GM19395 (cell line): ENCODE measurements around the gene MPRIP.
"Not testable (repeated sequence)": the region's sequence is repeated elsewhere in the genome, so short reads cannot be mapped to it uniquely, and the experiment has no call there.

ENCODE experiments used
- ATAC-seq: cut with Tn5 transposase; IDR thresholded peaks from one replicate; pipeline ENCODE4 v1.9.1; 2021; ENCODE audit warnings: mild to moderate bottlenecking, moderate library complexity; ENCODE audit not compliant: unreplicated experiment

Gene MPRIP

DNA sequence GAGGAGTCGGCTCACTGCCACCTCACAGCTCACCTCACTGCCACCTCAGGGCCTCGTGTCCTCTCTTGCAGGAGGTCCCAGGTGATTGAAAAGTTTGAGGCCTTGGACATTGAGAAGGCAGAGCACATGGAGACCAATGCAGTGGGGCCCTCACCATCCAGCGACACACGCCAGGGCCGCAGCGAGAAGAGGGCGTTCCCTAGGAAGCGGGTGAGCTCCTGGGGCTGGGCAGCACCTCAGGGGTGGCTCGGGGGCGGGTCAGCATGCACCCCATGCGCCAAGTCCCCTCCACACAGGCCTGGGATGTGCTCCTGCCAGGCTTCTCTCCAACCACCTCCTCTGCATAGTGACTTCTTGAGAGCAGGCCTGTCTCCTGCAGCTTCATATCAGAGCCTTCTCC is 100.3 kb downstream of the MPRIP start:
- ATAC-seq: no peak

GRCh38 chr17:17143501-17143900 is 101.2 kb downstream of the MPRIP start:
- ATAC-seq: no peak

GRCh38 chr17:17144061-17144460 is 101.8 kb downstream of the MPRIP start:
- ATAC-seq: no peak

DNA sequence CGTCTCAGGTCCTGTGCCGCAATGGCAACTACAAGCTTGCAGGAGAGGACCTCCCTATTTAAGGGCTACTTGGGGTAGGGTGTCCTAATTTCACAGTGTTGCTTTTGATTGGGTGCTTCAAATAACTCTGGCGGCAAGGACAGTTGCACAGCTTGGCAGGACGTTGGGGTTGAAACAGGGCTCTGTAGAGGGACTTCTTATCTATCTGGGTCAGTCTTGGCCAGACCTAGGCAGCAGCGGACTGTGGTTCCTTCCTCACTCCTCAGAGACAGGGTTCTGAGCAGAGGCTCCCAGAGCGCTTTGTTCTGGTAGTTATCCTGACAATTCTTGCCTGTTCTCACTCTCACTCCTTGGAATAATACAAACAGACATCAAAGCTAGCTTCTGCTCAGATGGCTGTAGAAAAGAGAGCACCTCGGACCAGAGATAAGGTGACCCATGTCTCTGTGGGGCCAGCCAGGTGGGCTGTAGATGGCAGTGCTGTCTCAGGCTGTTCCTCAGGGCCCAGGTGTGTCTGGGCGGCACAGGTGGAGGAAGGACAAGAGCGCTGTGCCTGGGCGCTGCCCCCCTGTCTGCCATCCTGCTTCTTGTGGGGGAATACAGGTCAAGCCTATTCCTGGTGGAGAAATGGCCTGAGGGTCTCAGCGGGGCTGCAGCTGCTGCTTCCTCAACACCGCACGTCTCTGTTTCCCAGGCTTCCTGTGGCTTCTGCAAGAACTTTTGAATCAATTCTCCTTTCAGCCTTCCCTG is 102.8 kb downstream of the MPRIP start:
- no peak for ATAC-seq

DNA sequence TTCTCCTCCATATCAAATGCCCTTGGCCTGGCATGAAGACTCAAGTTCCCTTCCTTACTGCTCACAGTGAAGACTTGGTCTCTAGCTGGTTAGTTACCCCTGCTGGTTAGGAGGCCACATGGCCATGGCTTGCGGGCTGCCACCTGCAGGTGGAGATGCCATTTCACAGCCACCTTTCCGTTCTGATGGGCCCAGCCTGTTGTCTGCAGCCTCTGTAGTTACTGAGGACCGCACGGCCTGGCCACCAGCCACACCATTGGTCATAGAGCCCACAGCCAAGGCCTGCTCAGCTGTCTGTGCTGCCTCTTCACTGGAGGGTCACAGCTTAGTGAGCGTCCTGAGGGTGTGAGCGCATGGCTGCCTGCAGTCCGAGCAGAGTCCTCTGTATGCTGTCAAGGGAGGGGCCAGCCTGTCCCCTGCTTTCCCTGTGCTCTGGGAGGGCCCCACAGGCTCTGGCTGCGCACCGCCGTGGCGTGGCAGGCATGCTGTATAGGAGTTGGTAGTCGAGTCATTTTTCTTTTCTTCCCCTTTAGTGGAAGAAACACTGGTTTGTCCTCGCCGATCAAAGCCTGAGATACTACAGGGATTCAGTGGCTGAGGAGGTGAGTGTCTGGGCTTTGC is 104.6 kb downstream of the MPRIP start:
- ATAC-seq: no peak

DNA sequence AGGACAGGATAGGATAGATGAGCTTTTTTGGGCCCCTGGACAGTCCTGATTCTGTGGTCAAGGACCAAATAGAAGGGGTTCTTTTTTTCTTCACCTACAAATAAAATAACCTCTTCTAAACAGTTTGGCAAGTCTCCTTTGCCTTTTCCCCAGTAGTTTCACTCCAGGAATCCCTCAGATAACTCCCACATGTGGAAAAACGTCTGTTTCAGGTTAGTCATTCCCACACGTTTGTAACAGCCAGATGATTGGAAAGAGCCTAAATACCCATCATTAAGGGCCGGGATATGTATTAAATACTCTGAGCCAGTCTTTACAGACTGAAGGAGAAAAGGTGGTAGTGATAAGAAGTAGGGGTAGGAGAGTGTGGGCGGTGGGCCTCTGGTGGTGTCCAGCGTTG is 105.6 kb downstream of the MPRIP start:
- ATAC-seq: no peak

GRCh38 chr17:17149520-17150447 is 107.5 kb downstream of the MPRIP start:
- no peak for ATAC-seq

GRCh38 chr17:17150448-17150800 is 108.2 kb downstream of the MPRIP start:
- no peak for ATAC-seq

GRCh38 chr17:17151055-17151454 is 108.8 kb downstream of the MPRIP start:
- ATAC-seq: no peak

- no peak for ATAC-seq
Measured at GRCh38 chr17:17151541-17151940, 109.3 kb downstream of the MPRIP start.

DNA sequence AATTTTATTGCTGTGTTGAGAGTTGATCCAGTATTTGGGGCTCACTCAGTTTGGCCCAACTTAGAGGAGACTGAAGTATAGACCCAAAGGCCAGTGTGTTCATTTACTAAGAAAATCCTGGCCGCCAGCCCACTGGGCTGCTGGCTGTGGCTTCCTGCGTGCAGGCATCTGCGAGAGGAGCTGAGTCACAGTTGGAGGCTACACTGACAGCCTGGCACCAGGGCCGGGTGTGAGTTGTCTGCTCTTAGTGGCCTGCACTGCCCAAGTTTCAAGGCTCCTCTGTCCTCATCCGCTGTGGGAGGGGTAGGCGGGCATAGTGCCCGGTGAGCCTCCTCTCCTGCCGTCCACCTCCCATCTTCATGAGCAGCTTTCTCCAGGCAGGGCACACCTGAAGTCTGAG is 109.7 kb downstream of the MPRIP start:
- ATAC-seq: no peak

DNA sequence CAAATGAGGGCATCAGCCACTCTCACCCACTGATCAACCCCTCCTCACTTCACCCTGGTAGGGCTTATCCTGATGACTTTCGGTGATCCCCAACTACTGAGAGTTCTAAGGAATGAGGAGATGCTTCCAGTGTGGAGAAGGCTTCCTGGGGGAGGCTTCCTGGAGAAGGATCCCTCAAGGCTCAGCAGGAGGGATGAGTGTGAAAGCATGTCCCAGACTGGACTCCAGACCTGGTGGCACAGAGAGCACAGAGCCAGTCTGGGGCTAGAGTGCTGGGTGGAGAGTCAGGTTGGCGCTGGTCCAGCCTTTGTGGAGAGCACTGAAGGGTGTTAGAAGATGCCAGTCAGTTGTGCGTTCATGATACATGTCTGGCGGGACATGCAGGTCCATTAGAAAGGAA is 110.1 kb downstream of the MPRIP start:
- ATAC-seq: no peak

DNA sequence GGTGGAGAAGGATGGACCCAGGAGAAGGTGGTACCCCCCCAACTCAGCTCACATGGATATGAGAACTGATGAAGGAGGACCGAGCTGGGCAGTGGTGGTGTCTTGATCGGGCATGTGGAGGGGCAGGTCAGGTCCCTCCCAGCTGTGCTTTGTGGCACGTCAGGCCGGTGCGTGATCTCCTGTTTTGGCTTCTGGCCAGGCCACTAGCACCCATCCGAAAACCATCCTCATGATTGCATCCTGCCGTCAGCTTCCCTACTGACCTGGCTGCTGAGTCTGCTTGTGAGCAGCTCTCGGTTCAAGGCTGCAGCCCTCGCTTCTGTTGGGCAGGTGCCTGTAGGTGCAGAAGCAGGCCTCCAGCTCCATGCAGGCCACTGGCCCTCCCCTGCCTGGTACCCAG is 110.8 kb downstream of the MPRIP start:
- ATAC-seq: no peak

- ATAC-seq: no peak
Measured at GRCh38 chr17:17153709-17154108, 111.5 kb downstream of the MPRIP start.

DNA sequence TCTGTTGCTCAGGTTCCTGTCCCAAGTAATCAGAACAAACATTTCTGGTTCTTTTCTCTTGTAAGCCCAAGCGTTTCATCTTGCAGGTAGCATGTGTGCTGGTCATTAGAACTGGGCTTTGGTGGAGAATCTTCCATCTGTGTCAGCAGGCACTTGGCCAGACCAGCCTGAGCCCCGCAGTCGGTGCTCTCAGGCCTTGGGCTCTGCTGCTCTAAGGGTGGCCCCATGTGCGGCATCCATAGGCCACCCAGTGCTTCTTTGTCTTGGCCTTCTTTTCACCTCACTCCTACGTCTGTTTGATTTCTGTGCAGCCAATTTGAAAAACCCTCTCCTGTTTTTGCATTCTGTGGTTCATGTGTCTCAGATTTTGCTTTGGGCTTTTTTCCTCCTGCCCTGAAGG is 112.3 kb downstream of the MPRIP start:
- no peak for ATAC-seq

GRCh38 chr17:17154981-17155380 is 112.7 kb downstream of the MPRIP start:
- ATAC-seq: no peak

DNA sequence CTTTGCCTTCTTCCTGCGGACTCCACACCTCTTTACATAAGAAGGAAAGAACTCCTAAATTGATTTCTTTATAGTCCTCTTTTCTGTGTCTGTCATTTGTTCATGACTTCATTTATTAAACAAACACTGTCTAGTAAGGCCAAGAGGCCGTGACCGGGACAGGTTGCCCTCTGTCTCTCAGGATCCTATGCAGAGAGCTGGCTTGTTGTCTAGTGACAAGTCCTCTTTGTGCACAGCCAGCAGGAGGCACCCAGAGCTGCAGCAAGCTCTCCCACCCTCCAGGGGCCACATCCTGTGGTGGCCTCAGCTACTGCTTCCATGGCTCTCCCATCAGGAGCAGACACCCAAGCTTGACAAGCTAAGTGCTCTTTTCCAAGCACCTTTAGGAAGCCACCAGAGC is 113.3 kb downstream of the MPRIP start:
- ATAC-seq: no peak

- no peak for ATAC-seq
Measured at GRCh38 chr17:17156107-17156506, 113.8 kb downstream of the MPRIP start.

DNA sequence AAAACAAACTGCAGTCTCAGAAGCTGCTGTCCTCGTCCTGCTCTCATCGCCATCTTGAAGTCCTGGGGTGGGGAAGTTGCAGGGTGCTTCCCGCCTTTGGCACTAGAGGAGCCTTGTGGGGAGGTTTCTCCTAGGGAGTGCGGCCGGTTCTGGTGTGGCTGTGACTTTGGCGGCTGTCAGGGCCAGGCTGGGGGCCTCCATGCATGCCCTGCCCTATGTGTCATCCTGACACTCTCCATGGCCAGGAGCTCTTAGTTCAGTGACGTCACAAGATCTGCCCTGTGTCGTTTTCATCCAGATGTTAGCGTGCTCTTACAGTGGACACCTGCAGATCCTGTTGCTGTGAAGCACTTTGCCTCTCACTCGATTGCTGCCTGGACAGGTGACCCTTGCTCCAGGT is 114.3 kb downstream of the MPRIP start:
- no peak for ATAC-seq

GRCh38 chr17:17157041-17157440 is 114.8 kb downstream of the MPRIP start:
- ATAC-seq: no peak

DNA sequence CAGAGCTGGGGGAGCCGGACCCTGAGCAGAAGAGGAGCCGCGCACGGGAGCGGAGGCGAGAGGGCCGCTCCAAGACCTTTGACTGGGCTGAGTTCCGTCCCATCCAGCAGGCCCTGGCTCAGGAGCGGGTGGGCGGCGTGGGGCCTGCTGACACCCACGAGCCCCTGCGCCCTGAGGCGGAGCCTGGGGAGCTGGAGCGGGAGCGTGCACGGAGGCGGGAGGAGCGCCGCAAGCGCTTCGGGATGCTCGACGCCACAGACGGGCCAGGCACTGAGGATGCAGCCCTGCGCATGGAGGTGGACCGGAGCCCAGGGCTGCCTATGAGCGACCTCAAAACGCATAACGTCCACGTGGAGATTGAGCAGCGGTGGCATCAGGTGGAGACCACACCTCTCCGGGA is 116.2 kb downstream of the MPRIP start:
- ATAC-seq: not testable (repeated sequence)

DNA sequence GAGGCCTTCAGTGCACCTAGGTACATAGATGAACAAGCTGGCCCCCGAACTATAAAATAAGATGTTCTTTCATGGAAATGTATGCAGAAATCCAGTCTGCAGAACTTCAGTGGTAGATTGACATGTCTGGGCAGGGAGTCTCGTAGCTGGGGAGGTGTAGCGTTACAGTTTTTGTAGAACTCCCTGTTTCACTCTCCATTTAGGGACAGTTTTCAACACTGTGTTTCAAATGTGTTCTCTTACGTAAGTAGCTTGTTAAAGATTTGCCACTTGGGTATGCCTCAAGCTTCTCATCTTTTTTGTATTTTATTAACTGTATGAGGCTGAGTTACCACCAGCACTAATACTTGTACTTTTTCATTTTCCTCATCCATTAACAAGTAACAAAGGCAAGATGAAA is 117.3 kb downstream of the MPRIP start:
- ATAC-seq: no peak
